NB4 (cell line): Measurements from ENCODE around the gene AP4M1.

ENCODE experiments used
- CTCF ChIP-seq: IDR thresholded peaks from one replicate; pipeline ENCODE4 v1.5.1; 2012; ENCODE audit warnings: low read depth, low read length
- POLR2A ChIP-seq: IDR thresholded peaks from 2 replicates; pipeline ENCODE4 v1.6.1; 2011; ENCODE audit warnings: mild to moderate bottlenecking; ENCODE audit not compliant: insufficient read length; ENCODE audit errors: extremely low read depth

GRCh38 chr7:100095704-100096103 is 5.7 kb upstream of the AP4M1 start:
- TF ChIP-seq CTCF (no peak), POLR2A (no peak)
